Measurements from ENCODE around the gene CILP2. TPM values are rescaled to one million over a fixed set of nuclear protein-coding genes. Genes with fewer than 3 reads are reported as not detected.

Gene CILP2
- total and polyA plus RNA-seq, 2 of the 8 experiments (the other 6 are each of a cell fraction or from before 2014, with no cell fraction given) = 4.4 to 5.8 TPM

DNA sequence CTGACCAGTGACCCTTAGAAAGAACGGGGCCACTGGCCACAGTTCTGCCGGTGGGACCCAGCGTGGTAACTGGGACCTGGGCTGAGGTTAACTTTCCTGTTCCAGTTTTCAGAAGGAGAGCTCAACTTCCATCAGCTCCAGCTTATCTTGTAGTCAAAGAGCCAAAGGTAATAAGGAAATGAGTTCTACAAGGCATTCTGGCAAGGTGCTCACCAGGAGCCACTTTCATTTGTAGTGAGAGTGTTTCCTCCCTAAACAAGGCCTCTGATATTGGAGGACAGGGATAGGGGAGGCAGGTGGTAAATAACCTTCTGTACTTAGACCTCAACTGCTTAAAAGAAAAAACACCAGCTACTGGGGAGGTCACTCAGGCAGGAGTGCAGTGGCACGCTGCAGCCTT, 42.4 kb downstream of the CILP2 start (continued):
- TF ChIP-seq, protein P1, sequence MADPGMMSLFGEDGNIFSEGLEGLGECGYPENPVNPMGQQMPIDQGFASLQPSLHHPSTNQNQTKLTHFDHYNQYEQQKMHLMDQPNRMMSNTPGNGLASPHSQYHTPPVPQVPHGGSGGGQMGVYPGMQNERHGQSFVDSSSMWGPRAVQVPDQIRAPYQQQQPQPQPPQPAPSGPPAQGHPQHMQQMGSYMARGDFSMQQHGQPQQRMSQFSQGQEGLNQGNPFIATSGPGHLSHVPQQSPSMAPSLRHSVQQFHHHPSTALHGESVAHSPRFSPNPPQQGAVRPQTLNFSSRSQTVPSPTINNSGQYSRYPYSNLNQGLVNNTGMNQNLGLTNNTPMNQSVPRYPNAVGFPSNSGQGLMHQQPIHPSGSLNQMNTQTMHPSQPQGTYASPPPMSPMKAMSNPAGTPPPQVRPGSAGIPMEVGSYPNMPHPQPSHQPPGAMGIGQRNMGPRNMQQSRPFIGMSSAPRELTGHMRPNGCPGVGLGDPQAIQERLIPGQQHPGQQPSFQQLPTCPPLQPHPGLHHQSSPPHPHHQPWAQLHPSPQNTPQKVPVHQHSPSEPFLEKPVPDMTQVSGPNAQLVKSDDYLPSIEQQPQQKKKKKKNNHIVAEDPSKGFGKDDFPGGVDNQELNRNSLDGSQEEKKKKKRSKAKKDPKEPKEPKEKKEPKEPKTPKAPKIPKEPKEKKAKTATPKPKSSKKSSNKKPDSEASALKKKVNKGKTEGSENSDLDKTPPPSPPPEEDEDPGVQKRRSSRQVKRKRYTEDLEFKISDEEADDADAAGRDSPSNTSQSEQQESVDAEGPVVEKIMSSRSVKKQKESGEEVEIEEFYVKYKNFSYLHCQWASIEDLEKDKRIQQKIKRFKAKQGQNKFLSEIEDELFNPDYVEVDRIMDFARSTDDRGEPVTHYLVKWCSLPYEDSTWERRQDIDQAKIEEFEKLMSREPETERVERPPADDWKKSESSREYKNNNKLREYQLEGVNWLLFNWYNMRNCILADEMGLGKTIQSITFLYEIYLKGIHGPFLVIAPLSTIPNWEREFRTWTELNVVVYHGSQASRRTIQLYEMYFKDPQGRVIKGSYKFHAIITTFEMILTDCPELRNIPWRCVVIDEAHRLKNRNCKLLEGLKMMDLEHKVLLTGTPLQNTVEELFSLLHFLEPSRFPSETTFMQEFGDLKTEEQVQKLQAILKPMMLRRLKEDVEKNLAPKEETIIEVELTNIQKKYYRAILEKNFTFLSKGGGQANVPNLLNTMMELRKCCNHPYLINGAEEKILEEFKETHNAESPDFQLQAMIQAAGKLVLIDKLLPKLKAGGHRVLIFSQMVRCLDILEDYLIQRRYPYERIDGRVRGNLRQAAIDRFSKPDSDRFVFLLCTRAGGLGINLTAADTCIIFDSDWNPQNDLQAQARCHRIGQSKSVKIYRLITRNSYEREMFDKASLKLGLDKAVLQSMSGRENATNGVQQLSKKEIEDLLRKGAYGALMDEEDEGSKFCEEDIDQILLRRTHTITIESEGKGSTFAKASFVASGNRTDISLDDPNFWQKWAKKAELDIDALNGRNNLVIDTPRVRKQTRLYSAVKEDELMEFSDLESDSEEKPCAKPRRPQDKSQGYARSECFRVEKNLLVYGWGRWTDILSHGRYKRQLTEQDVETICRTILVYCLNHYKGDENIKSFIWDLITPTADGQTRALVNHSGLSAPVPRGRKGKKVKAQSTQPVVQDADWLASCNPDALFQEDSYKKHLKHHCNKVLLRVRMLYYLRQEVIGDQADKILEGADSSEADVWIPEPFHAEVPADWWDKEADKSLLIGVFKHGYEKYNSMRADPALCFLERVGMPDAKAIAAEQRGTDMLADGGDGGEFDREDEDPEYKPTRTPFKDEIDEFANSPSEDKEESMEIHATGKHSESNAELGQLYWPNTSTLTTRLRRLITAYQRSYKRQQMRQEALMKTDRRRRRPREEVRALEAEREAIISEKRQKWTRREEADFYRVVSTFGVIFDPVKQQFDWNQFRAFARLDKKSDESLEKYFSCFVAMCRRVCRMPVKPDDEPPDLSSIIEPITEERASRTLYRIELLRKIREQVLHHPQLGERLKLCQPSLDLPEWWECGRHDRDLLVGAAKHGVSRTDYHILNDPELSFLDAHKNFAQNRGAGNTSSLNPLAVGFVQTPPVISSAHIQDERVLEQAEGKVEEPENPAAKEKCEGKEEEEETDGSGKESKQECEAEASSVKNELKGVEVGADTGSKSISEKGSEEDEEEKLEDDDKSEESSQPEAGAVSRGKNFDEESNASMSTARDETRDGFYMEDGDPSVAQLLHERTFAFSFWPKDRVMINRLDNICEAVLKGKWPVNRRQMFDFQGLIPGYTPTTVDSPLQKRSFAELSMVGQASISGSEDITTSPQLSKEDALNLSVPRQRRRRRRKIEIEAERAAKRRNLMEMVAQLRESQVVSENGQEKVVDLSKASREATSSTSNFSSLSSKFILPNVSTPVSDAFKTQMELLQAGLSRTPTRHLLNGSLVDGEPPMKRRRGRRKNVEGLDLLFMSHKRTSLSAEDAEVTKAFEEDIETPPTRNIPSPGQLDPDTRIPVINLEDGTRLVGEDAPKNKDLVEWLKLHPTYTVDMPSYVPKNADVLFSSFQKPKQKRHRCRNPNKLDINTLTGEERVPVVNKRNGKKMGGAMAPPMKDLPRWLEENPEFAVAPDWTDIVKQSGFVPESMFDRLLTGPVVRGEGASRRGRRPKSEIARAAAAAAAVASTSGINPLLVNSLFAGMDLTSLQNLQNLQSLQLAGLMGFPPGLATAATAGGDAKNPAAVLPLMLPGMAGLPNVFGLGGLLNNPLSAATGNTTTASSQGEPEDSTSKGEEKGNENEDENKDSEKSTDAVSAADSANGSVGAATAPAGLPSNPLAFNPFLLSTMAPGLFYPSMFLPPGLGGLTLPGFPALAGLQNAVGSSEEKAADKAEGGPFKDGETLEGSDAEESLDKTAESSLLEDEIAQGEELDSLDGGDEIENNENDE (IDR thresholded peaks at IDR 0.05; ENCODE audit: insufficient replicate concordance, low read length) = no peak
- TF ChIP-seq CTBP2 (IDR thresholded peaks at IDR 0.05; ENCODE audit: borderline replicate concordance, insufficient read depth, insufficient read length, low read length) = no peak
- no peak for TF ChIP-seq KDM5A (IDR thresholded peaks at IDR 0.05; ENCODE audit: low read length)
- no peak for TF ChIP-seq ATF3 (IDR thresholded peaks at IDR 0.05; ENCODE audit: insufficient read depth, low read depth, low read length)
- no peak for TF ChIP-seq MAFK (IDR thresholded peaks at IDR 0.05; ENCODE audit: low read depth, low read length)

All from H1 (cell line).